Neutrophil (primary cell): ENCODE measurements around the gene ITIH5.
"Not testable (repeated sequence)": the region's sequence is repeated elsewhere in the genome, so short reads cannot be mapped to it uniquely, and the experiment has no call there.

Source experiments
- H3K27ac ChIP-seq: fragments of 200-600 bp; sonication (generic); 2 replicates; pipeline ENCODE4 v1.5.1; 2016; ENCODE audit warnings: mild to moderate bottlenecking, moderate library complexity
- H3K27me3 ChIP-seq: fragments of 200-600 bp; sonication (generic); 2 replicates; pipeline ENCODE4 v1.6.0; 2016; ENCODE audit warnings: mild to moderate bottlenecking
- H3K36me3 ChIP-seq: fragments of 200-600 bp; sonication (generic); 2 replicates; pipeline ENCODE4 v1.5.1; 2017
- H3K4me1 ChIP-seq, 2 experiments: fragments of 200-600 bp in 1 of 2; sonication (generic) in 1 of 2; 1 replicate in 1 of 2; 2 replicates in 1 of 2; pipeline versions ENCODE4 v1.5.1 to v1.6.1; 2013 to 2016; ENCODE audit warnings: low read depth in 1 of 2, low read length in 1 of 2, mild to moderate bottlenecking in 1 of 2, moderate library complexity in 1 of 2; ENCODE audit not compliant: control insufficient read depth in 1 of 2, insufficient read depth in 1 of 2
- H3K4me3 ChIP-seq, 2 experiments: fragments of 200-600 bp in 1 of 2; sonication (generic) in 1 of 2; 1 replicate in 1 of 2; 2 replicates in 1 of 2; pipeline ENCODE4 v1.5.1; 2013 to 2016; ENCODE audit warnings: low read depth in 1 of 2, low read length in 1 of 2, mild to moderate bottlenecking in 1 of 2, moderate library complexity in 1 of 2
- H3K9me3 ChIP-seq: fragments of 200-600 bp; sonication (generic); 2 replicates; pipeline ENCODE4 v1.5.1; 2016
- TF ChIP-seq, protein P1 (sequence below): fragments of 200-600 bp; sonication (generic); IDR thresholded peaks from 2 replicates; pipeline ENCODE4 v1.5.1; 2016; ENCODE audit warnings: antibody characterized with exemption

Gene ITIH5

DNA sequence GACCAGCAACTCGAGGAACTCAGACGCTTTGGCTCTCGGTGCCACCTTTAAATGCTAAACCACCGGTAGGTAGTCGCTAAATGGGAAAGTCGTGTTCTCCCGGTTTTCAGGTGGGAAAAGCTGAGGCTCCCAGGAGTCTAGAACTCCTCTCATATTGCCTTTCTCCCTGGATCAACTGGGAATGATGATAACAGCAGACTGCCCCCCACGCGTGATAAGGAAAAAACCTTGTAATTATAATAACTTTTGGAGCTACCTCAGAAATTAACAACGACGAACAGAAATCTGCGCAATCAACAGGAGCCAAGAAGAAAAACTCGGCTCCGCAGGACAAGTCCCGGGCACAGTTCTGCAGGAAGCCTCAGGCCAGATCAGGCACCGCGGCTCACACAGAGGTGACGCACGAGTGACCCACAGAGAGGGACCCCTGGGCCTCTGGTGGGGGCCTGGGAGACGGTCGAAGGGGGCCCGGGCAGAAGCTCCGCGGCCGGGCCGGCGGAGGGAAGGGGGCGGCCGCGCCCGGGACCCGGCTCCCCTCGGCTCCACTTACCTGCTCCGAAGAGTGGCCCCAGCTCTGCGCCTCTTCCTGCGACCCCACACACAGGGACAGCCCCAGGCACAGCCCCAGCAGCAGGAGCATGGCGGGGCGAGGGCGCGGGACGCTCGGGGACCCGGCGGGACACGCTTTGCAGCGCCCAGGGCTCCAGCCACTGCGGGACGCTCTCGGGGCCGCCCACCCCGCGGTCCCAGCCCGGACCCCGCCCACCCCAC lies at the start of gene ITIH5:
Gene ITIH5 (minus strand): TSS at position 714 of the 771 bp plus-strand sequence. CDS start 74 bp downstream, at position 640.
- Histone ChIP-seq H3K9me3 (no peaks in the 10 kb centered on the region), H3K27me3 (peaks cover 100% of the 10 kb centered on the region), H3K4me3 (no peak within 1 kb of the TSS), H3K27ac (no peak within 1 kb of the TSS), H3K36me3 (no peaks in the 10 kb centered on the region), H3K4me1 (no peaks in the 10 kb centered on the region)
- TF ChIP-seq, protein P1, sequence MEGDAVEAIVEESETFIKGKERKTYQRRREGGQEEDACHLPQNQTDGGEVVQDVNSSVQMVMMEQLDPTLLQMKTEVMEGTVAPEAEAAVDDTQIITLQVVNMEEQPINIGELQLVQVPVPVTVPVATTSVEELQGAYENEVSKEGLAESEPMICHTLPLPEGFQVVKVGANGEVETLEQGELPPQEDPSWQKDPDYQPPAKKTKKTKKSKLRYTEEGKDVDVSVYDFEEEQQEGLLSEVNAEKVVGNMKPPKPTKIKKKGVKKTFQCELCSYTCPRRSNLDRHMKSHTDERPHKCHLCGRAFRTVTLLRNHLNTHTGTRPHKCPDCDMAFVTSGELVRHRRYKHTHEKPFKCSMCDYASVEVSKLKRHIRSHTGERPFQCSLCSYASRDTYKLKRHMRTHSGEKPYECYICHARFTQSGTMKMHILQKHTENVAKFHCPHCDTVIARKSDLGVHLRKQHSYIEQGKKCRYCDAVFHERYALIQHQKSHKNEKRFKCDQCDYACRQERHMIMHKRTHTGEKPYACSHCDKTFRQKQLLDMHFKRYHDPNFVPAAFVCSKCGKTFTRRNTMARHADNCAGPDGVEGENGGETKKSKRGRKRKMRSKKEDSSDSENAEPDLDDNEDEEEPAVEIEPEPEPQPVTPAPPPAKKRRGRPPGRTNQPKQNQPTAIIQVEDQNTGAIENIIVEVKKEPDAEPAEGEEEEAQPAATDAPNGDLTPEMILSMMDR = no peak

DNA sequence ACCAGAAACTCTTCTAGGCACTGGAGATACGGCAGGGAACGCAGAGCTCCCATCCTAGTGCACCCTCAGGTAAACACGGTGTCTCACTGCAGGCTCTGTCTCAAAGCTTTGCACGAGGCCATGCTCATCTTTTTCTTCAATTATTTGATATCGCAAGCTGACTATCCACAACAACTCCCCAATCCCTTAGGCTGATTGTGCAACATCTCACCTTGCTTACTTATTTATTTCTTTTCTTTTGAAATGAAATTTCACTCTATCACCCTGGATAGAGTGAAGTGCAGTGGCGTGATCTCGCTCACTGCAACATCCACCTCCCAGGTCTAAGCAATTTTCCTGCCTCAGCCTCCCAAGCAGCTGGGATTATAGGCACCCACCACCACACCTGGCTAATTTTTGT lies 48.7 kb upstream of the ITIH5 start:
- H3K4me3 ChIP-seq = no peak overlapping the region
- TF ChIP-seq, protein P1 = no peak
- peaks cover 5% of the 10 kb centered on the region for H3K27me3 ChIP-seq
- H3K27ac ChIP-seq = no peak overlapping the region
- no peaks in the 10 kb centered on the region for H3K4me1 ChIP-seq
- no peaks in the 10 kb centered on the region for H3K9me3 ChIP-seq
- no peaks in the 10 kb centered on the region for H3K36me3 ChIP-seq

DNA sequence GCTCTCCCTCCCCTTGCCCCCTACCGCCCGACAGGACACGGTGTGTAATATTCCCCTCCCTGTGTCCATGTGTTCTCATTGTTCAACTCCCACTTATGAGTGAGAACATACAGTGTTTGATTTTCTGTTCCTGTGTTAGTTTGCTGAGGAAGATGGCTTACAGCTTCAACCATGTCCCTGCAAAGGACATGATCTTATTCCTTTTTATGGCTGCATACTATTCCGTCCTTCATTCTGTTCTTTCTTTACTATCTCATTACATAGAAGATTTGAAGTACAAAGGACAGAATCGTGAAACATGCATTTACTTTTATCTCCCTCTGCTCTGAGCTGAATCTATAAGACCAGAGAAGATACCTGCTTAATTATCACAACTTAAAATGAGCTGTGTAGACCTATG lies 44.3 kb upstream of the ITIH5 start:
- not testable (repeated sequence) for H3K27ac ChIP-seq, H3K4me3 ChIP-seq, H3K9me3 ChIP-seq, H3K36me3 ChIP-seq, H3K4me1 ChIP-seq
- H3K27me3 ChIP-seq = peaks cover 12% of the 10 kb centered on the region

DNA sequence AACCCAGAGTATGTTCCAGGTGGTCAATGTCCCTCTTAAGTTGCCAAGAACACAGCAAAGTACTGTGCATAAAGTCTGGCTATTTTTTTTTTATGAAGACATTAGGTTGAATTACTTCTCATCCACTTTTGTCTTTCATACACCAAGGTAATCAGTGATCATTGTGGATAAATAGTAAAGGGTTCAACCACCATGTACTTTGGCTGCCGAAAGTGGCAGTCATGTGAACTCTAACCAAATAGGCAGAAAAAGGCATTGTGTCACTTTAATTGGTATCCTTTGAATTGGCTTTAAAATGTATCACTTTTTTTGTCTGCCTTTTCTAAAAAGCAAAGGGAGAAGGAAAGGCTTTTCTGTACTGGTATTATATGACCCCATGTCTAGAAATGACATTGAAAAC lies 43.7 kb upstream of the ITIH5 start:
- H3K27ac ChIP-seq = no peak overlapping the region

DNA sequence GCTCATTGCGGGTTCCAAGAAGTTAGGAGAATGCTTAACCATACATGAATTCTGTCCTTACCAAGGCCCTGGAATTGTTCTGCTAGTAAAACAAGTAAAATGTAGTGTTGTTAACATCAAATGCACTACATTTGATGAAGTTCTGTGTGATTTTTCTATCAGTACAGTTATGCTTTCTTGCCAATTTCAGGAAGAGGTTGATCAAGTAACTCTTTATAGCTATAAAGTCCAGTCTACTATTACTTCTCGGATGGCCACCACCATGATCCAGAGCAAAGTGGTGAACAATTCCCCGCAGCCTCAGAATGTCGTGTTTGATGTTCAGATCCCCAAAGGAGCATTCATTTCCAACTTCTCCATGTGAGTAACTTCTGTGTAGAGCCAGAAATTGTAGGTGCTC lies 42.1 kb upstream of the ITIH5 start:
- TF ChIP-seq, protein P1 = no peak
- H3K27ac ChIP-seq = no peak overlapping the region
- H3K4me3 ChIP-seq = no peak overlapping the region
- no peaks in the 10 kb centered on the region for H3K36me3 ChIP-seq
- H3K9me3 ChIP-seq = no peaks in the 10 kb centered on the region
- H3K27me3 ChIP-seq = peaks cover 33% of the 10 kb centered on the region
- no peaks in the 10 kb centered on the region for H3K4me1 ChIP-seq

More for the DNA sequence above, 43.7 kb upstream of the ITIH5 start:
- Histone ChIP-seq H3K4me3 (no peak overlapping the region), H3K4me1 (no peaks in the 10 kb centered on the region), H3K27me3 (peaks cover 17% of the 10 kb centered on the region), H3K9me3 (no peaks in the 10 kb centered on the region), H3K36me3 (no peaks in the 10 kb centered on the region)
- TF ChIP-seq, protein P1 = no peak

DNA sequence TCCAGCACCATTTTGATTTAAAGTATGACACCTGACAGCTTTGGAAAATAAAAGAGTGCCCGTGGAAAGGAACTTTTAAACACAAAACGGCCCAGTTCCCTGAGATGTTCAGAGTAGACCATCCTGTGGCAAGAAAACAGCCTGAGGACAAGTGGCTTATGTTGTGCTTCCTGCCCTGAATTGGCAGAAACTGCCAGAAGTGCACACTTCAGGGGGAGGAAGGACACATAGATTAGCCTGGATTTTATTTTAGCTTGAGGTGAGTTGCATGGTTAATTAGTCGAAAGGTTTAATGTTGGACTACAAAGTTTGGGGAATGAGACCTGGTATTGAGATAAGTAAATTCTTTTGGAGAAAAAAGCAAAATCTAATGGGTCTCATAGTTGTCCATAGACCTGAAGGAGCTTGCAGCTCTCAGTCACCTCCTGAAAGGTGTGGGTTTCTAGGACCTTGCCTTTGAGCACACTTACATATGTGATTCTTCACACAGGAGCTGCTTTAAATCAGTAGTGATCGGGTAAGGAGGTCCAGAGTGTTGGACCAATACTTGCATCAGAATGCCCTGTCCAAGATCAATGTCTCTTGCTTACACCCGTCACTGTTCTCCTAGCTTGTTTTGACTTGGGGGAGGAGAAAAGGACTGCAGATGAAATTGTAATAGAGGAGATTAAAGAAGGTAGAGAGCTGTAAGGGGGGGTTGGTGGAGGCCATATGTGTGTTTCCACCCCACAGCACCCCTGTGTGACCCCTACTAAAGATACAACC lies 41.3 kb upstream of the ITIH5 start:
- no peaks in the 10 kb centered on the region for H3K36me3 ChIP-seq
- TF ChIP-seq, protein P1 = no peak
- no peak overlapping the region for H3K27ac ChIP-seq
- H3K27me3 ChIP-seq = peaks cover 41% of the 10 kb centered on the region
- no peaks in the 10 kb centered on the region for H3K4me1 ChIP-seq
- no peaks in the 10 kb centered on the region for H3K9me3 ChIP-seq
- no peak overlapping the region for H3K4me3 ChIP-seq
